ENCODE results near the gene FAM227A. TPM values are rescaled to one million over a fixed set of nuclear protein-coding genes. Genes with fewer than 3 reads are reported as not detected.
A peak's percentile ranks its signal among the peaks of the same experiment; 100 is the strongest.

FAM227A gene
- total and polyA plus RNA-seq, 2 of the 13 experiments (the other 11 are each of a cell fraction or from before 2014, with no cell fraction given) = 1.0 to 1.5 TPM

- TF ChIP-seq BRF2 (CRISPR knock-in tag; IDR thresholded peaks at IDR 0.05) (no peak), BCL3 (CRISPR knock-in tag; IDR thresholded peaks at IDR 0.05) (0 out of 2 replicates have a peak, but pooled peaks have one; percentile 75), THRA (CRISPR knock-in tag; IDR thresholded peaks at IDR 0.05; ENCODE audit: borderline replicate concordance) (no peak), KDM6A (CRISPR knock-in tag; IDR thresholded peaks at IDR 0.05; ENCODE audit: low read depth) (no peak), ZNF558 (CRISPR knock-in tag; IDR thresholded peaks at IDR 0.05; ENCODE audit: borderline replicate concordance) (peak; percentile 88; the same call in 1 of the 2 replicates), MYPOP (CRISPR knock-in tag; IDR thresholded peaks at IDR 0.05) (peak; percentile 40; the same call in 1 of the 2 replicates), GTF2F1 (IDR thresholded peaks at IDR 0.05; ENCODE audit: low read length) (no peak), ZNF691 (CRISPR knock-in tag; IDR thresholded peaks at IDR 0.05; ENCODE audit: borderline replicate concordance, low read depth) (no peak), ZNF142 (CRISPR knock-in tag; IDR thresholded peaks at IDR 0.05) (peak; percentile 100), GFI1 (CRISPR knock-in tag; IDR thresholded peaks at IDR 0.05; ENCODE audit: borderline replicate concordance) (no peak), ZNF629 (CRISPR knock-in tag; conservative IDR thresholded peaks at IDR 0.05) (peak; percentile 8; the same call in 1 of the 2 replicates), PHF5A (CRISPR knock-in tag; IDR thresholded peaks at IDR 0.05; ENCODE audit: low read depth, unreplicated experiment) (no peak), HMGXB4 (CRISPR knock-in tag; IDR thresholded peaks at IDR 0.05; ENCODE audit: borderline replicate concordance in 1 of 2, low read depth in 1 of 2) (peak; percentile 77 to 90)
These were observed 44.8 kb upstream of the FAM227A start, which contains the start of gene JOSD1 (continued) for GRCh38 chr22:38700789-38701628.

Measured in HepG2 (cell line).